A549 (cell line): Measurements from ENCODE around the gene SDF4.

Experiments used
- CHD4 ChIP-seq: fragments of 200-600 bp; sonication (generic); IDR thresholded peaks from 2 replicates; pipeline ENCODE4 v1.6.1; 2016; ENCODE audit warnings: antibody characterized with exemption, mild to moderate bottlenecking, borderline replicate concordance
- CTCF ChIP-seq: fragments of >200 bp; sonication (Bioruptor Twin); formaldehyde crosslinking; IDR thresholded peaks from 3 replicates; pipeline ENCODE4 v1.5.1; 2016
- ESRRA ChIP-seq: fragments of 150-350 bp; IDR thresholded peaks from 2 replicates; pipeline ENCODE4 v1.6.1; 2014; ENCODE audit warnings: mild to moderate bottlenecking, low read length, borderline replicate concordance
- HDAC2 ChIP-seq: fragments of 200-600 bp; sonication (generic); IDR thresholded peaks from 2 replicates; pipeline ENCODE4 v1.6.1; 2016
- HOXB5 ChIP-seq: fragments of 250-450 bp; sonication (Bioruptor Pico); IDR thresholded peaks from 2 replicates; pipeline ENCODE4 v1.5.0; 2020; ENCODE audit warnings: mild to moderate bottlenecking, moderate library complexity
- JUNB ChIP-seq: fragments of >200 bp; sonication (Bioruptor Twin); formaldehyde crosslinking; IDR thresholded peaks from 2 replicates; pipeline ENCODE4 v1.6.1; 2016
- MAFK ChIP-seq: fragments of 450-650 bp; IDR thresholded peaks from 2 replicates; pipeline ENCODE4 v1.6.1; 2014; ENCODE audit not compliant: partially characterized antibody
- NR3C1 ChIP-seq: fragments of >200 bp; sonication (Bioruptor Twin); formaldehyde crosslinking; IDR thresholded peaks from 3 replicates; pipeline ENCODE4 v1.6.1; 2017
- POLR2A ChIP-seq: IDR thresholded peaks from 2 replicates; pipeline ENCODE4 v1.6.1; 2012; ENCODE audit warnings: mild to moderate bottlenecking, low read length
- RAD21 ChIP-seq, 2 experiments: fragments of >200 bp in 1 of 2; sonication (Bioruptor Twin) in 1 of 2; formaldehyde crosslinking in 1 of 2; IDR thresholded peaks in 1 of 2; conservative IDR thresholded peaks in 1 of 2; 2 replicates in 1 of 2; 3 replicates in 1 of 2; pipeline ENCODE4 v1.6.1; 2012 to 2018; ENCODE audit warnings: inconsistent platforms in 1 of 2
- REST ChIP-seq: fragments of 200-600 bp; sonication (generic); IDR thresholded peaks from 2 replicates; pipeline ENCODE4 v1.6.1; 2016; ENCODE audit warnings: antibody characterized with exemption, mild to moderate bottlenecking, moderate library complexity
- RFX5 ChIP-seq: fragments of 450-650 bp; IDR thresholded peaks from 2 replicates; pipeline ENCODE4 v1.7.1; 2014; ENCODE audit warnings: antibody characterized with exemption, mild to moderate bottlenecking, moderate library complexity
- TFCP2L1 ChIP-seq: fragments of 250-450 bp; sonication (Bioruptor Pico); IDR thresholded peaks from 2 replicates; pipeline ENCODE4 v1.5.0; 2021; ENCODE audit warnings: mild to moderate bottlenecking
- USF2 ChIP-seq: fragments of 450-650 bp; IDR thresholded peaks from 2 replicates; pipeline ENCODE4 v1.6.1; 2014; ENCODE audit warnings: antibody characterized with exemption

- TF ChIP-seq RFX5 (no peak), CTCF (no peak), REST (no peak), MAFK (no peak), TFCP2L1 (CRISPR knock-in tag) (no peak), HDAC2 (no peak), NR3C1 (no peak), HOXB5 (no peak), JUNB (no peak), CHD4 (no peak), ESRRA (no peak), POLR2A (no peak), RAD21 (conservative IDR thresholded peaks at IDR 0.05 in 1 of 2, IDR thresholded peaks at IDR 0.05 in 1 of 2) (no peak), USF2 (no peak)
Observed at GRCh38 chr1:1173061-1173792, 58.6 kb downstream of the SDF4 start.
